ENCODE results near the gene ANKS1A. TPM values are rescaled to one million over a fixed set of nuclear protein-coding genes. Genes with fewer than 3 reads are reported as not detected.

Gene ANKS1A
- polyA plus RNA-seq, 2 of the 4 experiments (the other 2 are of a cell fraction), result 3.6 to 5.9 TPM

DNA sequence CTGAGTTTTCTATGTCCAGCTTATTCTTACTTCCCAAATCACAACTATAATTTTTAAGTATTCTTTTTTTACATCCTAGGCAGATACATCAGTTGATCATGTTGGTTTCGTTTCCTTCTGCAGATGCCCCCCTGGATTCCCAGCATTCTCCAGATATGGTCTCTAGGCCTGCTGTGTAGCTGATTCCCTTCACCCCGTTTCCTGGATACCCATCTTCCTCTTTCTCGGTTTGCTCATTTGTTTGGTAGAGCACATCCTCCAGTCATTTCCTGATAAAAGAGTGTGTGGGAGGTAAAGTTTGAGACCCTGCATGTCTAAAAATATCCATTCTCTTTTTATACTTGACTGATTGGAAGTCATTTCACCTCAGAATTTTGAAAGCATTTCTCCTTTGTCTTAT is 66.4 kb downstream of the ANKS1A start:
- ChIA-PET POLR2A (no interaction called here), CTCF (no interaction called here)
- no peaks in the 10 kb centered on the region for H3K9me3 ChIP-seq
- DNase-seq (ENCODE audit: low read depth in 1 of 2, low spot score in 1 of 2) (no peak), FAIRE-seq (no peak), ATAC-seq (no peak)
- no peak overlapping the region for H3K4me2 ChIP-seq
- 100% methylated on average over 3 of the region's 3 CpGs for WGBS (ENCODE audit: missing lambda C conversion rate)
- H3K4me1 ChIP-seq, result peaks cover 29% of the 10 kb centered on the region
- no peak overlapping the region for H3K27ac ChIP-seq
- H3K4me3 ChIP-seq, result no peak overlapping the region
- TF ChIP-seq BHLHE40 (IDR thresholded peaks at IDR 0.05; ENCODE audit: low read depth, low read length) (no peak), CEBPB (IDR thresholded peaks at IDR 0.05) (no peak), MYC (IDR thresholded peaks at IDR 0.05; ENCODE audit: borderline replicate concordance, low read length) (no peak), MAFK (IDR thresholded peaks at IDR 0.05; ENCODE audit: partially characterized antibody) (no peak), FOSL2 (IDR thresholded peaks at IDR 0.05) (no peak), FOSL2 (CRISPR knock-in tag; IDR thresholded peaks at IDR 0.05) (no peak), PHF8 (IDR thresholded peaks at IDR 0.05; ENCODE audit: borderline replicate concordance, low read depth) (no peak)
- TF ChIP-seq, protein P1, sequence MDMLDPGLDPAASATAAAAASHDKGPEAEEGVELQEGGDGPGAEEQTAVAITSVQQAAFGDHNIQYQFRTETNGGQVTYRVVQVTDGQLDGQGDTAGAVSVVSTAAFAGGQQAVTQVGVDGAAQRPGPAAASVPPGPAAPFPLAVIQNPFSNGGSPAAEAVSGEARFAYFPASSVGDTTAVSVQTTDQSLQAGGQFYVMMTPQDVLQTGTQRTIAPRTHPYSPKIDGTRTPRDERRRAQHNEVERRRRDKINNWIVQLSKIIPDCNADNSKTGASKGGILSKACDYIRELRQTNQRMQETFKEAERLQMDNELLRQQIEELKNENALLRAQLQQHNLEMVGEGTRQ (IDR thresholded peaks at IDR 0.05), result no peak

DNA sequence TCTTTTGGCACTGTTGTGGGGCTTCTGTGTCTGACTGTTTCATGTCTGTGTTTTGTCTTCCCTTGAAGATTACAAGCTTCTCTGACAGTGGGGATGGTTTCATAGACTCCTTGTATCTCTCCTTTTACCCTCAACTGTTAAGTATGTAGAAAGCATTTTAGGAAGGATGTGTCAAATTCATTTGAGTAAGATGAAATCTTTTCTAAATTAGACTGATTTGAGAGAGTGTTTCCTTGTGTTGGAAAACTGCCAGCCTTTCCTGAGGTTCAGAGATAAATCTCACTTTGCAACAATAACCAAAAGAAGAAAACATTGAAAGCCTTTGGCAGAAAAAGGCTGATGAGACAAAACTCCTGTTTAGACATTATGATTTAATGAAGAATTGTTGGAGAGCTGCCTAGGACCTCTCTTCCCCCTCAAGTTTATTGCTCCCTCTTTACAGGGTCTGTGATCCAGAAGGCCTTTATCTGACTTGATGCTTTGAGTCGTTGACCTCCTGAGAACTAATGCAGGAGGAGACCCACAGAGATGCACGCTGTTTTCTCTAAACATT is 68.3 kb downstream of the ANKS1A start:
- ChIA-PET CTCF (interaction anchor here (0.7 kb wide), 1 partner anchor 52 kb away, joined by 3 read pairs; no protein-coding TSS in a partner anchor), POLR2A (no interaction called here)
- peaks cover 23% of the 10 kb centered on the region for H3K4me1 ChIP-seq
- TF ChIP-seq ZC3H11A (IDR thresholded peaks at IDR 0.05), result no peak
- TF ChIP-seq, protein P2, sequence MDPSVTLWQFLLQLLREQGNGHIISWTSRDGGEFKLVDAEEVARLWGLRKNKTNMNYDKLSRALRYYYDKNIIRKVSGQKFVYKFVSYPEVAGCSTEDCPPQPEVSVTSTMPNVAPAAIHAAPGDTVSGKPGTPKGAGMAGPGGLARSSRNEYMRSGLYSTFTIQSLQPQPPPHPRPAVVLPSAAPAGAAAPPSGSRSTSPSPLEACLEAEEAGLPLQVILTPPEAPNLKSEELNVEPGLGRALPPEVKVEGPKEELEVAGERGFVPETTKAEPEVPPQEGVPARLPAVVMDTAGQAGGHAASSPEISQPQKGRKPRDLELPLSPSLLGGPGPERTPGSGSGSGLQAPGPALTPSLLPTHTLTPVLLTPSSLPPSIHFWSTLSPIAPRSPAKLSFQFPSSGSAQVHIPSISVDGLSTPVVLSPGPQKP (IDR thresholded peaks at IDR 0.05; ENCODE audit: low read depth, low read length), result no peak
- no peak for TF ChIP-seq FOSB (CRISPR knock-in tag; IDR thresholded peaks at IDR 0.05)
- no peak for TF ChIP-seq CBX8 (IDR thresholded peaks at IDR 0.05)
- no peak for TF ChIP-seq JUNB (IDR thresholded peaks at IDR 0.05)
- no peak for TF ChIP-seq PHF8 (IDR thresholded peaks at IDR 0.05; ENCODE audit: borderline replicate concordance, low read depth)
- TF ChIP-seq, protein P3, sequence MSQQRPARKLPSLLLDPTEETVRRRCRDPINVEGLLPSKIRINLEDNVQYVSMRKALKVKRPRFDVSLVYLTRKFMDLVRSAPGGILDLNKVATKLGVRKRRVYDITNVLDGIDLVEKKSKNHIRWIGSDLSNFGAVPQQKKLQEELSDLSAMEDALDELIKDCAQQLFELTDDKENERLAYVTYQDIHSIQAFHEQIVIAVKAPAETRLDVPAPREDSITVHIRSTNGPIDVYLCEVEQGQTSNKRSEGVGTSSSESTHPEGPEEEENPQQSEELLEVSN (IDR thresholded peaks at IDR 0.05; ENCODE audit: borderline replicate concordance, low read depth), result no peak
- TF ChIP-seq CBX2 (IDR thresholded peaks at IDR 0.05; ENCODE audit: borderline replicate concordance, low read depth), result no peak
- TF ChIP-seq MAFK (IDR thresholded peaks at IDR 0.05; ENCODE audit: partially characterized antibody), result no peak
- TF ChIP-seq CHD4 (IDR thresholded peaks at IDR 0.05; ENCODE audit: borderline replicate concordance), result no peak
- no peak for TF ChIP-seq SMC3 (IDR thresholded peaks at IDR 0.05)
- no peak for TF ChIP-seq KDM1A (IDR thresholded peaks at IDR 0.05; ENCODE audit: low read depth)
- TF ChIP-seq CEBPB (IDR thresholded peaks at IDR 0.05), result no peak
- TF ChIP-seq, protein P4, sequence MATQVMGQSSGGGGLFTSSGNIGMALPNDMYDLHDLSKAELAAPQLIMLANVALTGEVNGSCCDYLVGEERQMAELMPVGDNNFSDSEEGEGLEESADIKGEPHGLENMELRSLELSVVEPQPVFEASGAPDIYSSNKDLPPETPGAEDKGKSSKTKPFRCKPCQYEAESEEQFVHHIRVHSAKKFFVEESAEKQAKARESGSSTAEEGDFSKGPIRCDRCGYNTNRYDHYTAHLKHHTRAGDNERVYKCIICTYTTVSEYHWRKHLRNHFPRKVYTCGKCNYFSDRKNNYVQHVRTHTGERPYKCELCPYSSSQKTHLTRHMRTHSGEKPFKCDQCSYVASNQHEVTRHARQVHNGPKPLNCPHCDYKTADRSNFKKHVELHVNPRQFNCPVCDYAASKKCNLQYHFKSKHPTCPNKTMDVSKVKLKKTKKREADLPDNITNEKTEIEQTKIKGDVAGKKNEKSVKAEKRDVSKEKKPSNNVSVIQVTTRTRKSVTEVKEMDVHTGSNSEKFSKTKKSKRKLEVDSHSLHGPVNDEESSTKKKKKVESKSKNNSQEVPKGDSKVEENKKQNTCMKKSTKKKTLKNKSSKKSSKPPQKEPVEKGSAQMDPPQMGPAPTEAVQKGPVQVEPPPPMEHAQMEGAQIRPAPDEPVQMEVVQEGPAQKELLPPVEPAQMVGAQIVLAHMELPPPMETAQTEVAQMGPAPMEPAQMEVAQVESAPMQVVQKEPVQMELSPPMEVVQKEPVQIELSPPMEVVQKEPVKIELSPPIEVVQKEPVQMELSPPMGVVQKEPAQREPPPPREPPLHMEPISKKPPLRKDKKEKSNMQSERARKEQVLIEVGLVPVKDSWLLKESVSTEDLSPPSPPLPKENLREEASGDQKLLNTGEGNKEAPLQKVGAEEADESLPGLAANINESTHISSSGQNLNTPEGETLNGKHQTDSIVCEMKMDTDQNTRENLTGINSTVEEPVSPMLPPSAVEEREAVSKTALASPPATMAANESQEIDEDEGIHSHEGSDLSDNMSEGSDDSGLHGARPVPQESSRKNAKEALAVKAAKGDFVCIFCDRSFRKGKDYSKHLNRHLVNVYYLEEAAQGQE (IDR thresholded peaks at IDR 0.05), result no peak
- no peak for TF ChIP-seq HOXB13 (CRISPR knock-in tag; IDR thresholded peaks at IDR 0.05; ENCODE audit: low read depth)
- TF ChIP-seq, protein P5, sequence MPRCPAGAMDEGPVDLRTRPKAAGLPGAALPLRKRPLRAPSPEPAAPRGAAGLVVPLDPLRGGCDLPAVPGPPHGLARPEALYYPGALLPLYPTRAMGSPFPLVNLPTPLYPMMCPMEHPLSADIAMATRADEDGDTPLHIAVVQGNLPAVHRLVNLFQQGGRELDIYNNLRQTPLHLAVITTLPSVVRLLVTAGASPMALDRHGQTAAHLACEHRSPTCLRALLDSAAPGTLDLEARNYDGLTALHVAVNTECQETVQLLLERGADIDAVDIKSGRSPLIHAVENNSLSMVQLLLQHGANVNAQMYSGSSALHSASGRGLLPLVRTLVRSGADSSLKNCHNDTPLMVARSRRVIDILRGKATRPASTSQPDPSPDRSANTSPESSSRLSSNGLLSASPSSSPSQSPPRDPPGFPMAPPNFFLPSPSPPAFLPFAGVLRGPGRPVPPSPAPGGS (IDR thresholded peaks at IDR 0.05), result no peak
- no peak for TF ChIP-seq RFX5 (IDR thresholded peaks at IDR 0.05)
- no peak for TF ChIP-seq HEYL (CRISPR knock-in tag; IDR thresholded peaks at IDR 0.05)
- TF ChIP-seq NPAS2 (CRISPR knock-in tag; IDR thresholded peaks at IDR 0.05; ENCODE audit: borderline replicate concordance), result no peak
- TF ChIP-seq HOXA7 (CRISPR knock-in tag; IDR thresholded peaks at IDR 0.05), result no peak
- no peak for ATAC-seq
- H3K27ac ChIP-seq, result no peak overlapping the region
- H3K4me3 ChIP-seq, result no peak overlapping the region
- no peak overlapping the region for H3K4me2 ChIP-seq
- no peaks in the 10 kb centered on the region for H3K9me3 ChIP-seq
- WGBS (ENCODE audit: missing lambda C conversion rate), result 83% methylated on average over 2 of the region's 2 CpGs
- FAIRE-seq, result no peak
- no peak for DNase-seq (ENCODE audit: low read depth in 1 of 2, low spot score in 1 of 2)

Data from A549 (cell line).